ENCODE results near the gene KIF3A. TPM values are rescaled to one million over a fixed set of nuclear protein-coding genes. Genes with fewer than 3 reads are reported as not detected.
A peak's percentile ranks its signal among the peaks of the same experiment; 100 is the strongest.

KIF3A gene
- total RNA-seq, 1 experiment from 2014 or later = 18.9 TPM

DNA sequence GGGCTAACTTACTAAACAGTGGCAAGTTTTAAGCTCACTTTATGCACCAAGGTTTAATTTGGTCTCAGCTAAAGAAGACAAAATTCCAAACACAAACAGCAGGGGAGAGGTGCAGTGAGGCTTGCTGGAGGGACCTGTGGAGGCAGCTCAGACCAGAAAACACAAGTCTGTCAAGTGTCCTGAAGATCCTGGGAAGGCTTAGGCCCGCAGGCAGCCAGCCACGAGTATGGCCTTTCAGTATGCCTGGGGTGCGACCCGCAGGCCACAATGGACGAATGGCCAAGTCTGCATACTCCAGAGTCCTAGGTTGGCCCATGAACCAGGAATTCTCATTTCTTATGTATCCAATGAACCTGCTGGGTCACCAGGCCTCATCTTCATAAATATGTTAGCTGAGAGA lies 19.2 kb upstream of the KIF3A start:
- H3K27ac Mint-ChIP-seq (ENCODE audit: unreplicated experiment) = no peak overlapping the region
- DNase-seq = no peak
- peaks cover 7% of the 10 kb centered on the region for H3K36me3 Mint-ChIP-seq (ENCODE audit: insufficient read depth, unreplicated experiment)
- no peaks in the 10 kb centered on the region for H3K4me1 Mint-ChIP-seq (ENCODE audit: low read depth, unreplicated experiment)
- CTCF ChIA-PET = interaction anchor here (1.2 kb wide), 1 partner anchor 9 kb away, joined by 3 read pairs; no protein-coding TSS in a partner anchor
- TF ChIP-seq, protein P1, sequence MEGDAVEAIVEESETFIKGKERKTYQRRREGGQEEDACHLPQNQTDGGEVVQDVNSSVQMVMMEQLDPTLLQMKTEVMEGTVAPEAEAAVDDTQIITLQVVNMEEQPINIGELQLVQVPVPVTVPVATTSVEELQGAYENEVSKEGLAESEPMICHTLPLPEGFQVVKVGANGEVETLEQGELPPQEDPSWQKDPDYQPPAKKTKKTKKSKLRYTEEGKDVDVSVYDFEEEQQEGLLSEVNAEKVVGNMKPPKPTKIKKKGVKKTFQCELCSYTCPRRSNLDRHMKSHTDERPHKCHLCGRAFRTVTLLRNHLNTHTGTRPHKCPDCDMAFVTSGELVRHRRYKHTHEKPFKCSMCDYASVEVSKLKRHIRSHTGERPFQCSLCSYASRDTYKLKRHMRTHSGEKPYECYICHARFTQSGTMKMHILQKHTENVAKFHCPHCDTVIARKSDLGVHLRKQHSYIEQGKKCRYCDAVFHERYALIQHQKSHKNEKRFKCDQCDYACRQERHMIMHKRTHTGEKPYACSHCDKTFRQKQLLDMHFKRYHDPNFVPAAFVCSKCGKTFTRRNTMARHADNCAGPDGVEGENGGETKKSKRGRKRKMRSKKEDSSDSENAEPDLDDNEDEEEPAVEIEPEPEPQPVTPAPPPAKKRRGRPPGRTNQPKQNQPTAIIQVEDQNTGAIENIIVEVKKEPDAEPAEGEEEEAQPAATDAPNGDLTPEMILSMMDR (IDR thresholded peaks at IDR 0.05; ENCODE audit: unreplicated experiment) = no peak
- no peaks in the 10 kb centered on the region for H3K9me3 Mint-ChIP-seq (ENCODE audit: low read depth, unreplicated experiment)
- no TSS peak for BruUV-seq (replicated peaks)
- no peak overlapping the region for H3K4me3 Mint-ChIP-seq (ENCODE audit: low read depth, unreplicated experiment)
- intact Hi-C loops (cut with micrococcal nuclease; ENCODE audit: unreplicated experiment) = no loop called here
- no peaks in the 10 kb centered on the region for H3K27me3 Mint-ChIP-seq (ENCODE audit: unreplicated experiment)

DNA sequence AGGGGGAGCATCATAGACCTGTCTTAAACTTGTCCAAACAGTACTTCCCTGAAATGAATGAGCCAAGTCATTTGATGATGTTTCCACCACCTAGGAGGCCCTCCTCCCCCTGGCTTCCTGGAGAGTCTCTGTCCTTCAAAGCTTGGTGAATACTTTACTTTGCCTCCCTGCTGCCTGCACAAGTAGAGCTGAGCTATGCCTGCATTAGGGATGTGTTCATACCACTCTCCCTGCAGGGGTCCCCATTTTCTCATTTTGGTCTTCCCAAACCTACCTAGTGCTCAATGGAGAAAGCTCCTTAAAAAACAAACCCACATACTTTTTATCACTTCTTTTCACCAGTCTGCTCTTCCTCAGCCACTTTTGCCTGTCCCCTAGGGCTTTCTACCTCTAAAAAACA lies 17.6 kb upstream of the KIF3A start:
- Mint-ChIP-seq H3K36me3 (ENCODE audit: insufficient read depth, unreplicated experiment) (peaks cover 5% of the 10 kb centered on the region), H3K4me3 (ENCODE audit: low read depth, unreplicated experiment) (no peak overlapping the region), H3K9me3 (ENCODE audit: low read depth, unreplicated experiment) (no peaks in the 10 kb centered on the region), H3K27ac (ENCODE audit: unreplicated experiment) (no peak overlapping the region), H3K27me3 (ENCODE audit: unreplicated experiment) (no peaks in the 10 kb centered on the region), H3K4me1 (ENCODE audit: low read depth, unreplicated experiment) (no peaks in the 10 kb centered on the region)
- intact Hi-C loops (cut with micrococcal nuclease; ENCODE audit: unreplicated experiment) = loop anchor here (1.0 kb wide), 1 partner anchor 65 kb away; no protein-coding TSS in a partner anchor
- TF ChIP-seq, protein P1 (IDR thresholded peaks at IDR 0.05; ENCODE audit: unreplicated experiment) = no peak
- DNase-seq = peak; percentile 31
- BruUV-seq (replicated peaks) = no TSS peak
- CTCF ChIA-PET = interaction anchor here (1.0 to 3.0 kb wide), 4 partner anchors 16 to 128 kb away, joined by 3 to 52 read pairs (median 6); no protein-coding TSS in a partner anchor

DNA sequence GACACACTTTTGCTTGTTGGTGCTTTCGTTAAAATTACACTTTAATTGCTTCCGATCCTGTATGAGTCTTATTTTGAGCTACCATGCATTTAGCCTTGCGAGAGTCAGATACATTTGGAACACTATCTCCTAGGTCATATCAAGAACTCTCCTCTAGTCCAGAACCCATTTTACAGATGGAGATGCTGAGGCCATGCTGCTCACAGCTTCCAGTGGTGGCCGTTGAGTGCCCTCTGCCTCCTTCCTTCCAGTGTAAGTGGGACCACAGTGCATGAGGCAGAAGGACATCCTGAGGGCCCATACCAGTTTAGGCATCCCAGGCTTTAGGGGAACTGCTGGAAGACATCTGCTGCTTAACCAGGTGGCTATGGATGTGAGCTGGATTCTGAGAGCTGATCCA lies 16.8 kb upstream of the KIF3A start:
- CTCF ChIA-PET = interaction anchor here (0.8 to 3.0 kb wide), 3 partner anchors 16 to 65 kb away, joined by 3 to 52 read pairs (median 3); partner anchors contain the start of gene KIF3A
- Mint-ChIP-seq H3K4me3 (ENCODE audit: low read depth, unreplicated experiment) (no peak overlapping the region), H3K36me3 (ENCODE audit: insufficient read depth, unreplicated experiment) (peaks cover 5% of the 10 kb centered on the region), H3K27ac (ENCODE audit: unreplicated experiment) (no peak overlapping the region), H3K4me1 (ENCODE audit: low read depth, unreplicated experiment) (no peaks in the 10 kb centered on the region), H3K9me3 (ENCODE audit: low read depth, unreplicated experiment) (no peaks in the 10 kb centered on the region), H3K27me3 (ENCODE audit: unreplicated experiment) (no peaks in the 10 kb centered on the region)
- intact Hi-C loops (cut with micrococcal nuclease; ENCODE audit: unreplicated experiment) = no loop called here
- TF ChIP-seq, protein P1 (IDR thresholded peaks at IDR 0.05; ENCODE audit: unreplicated experiment) = no peak
- BruUV-seq (replicated peaks) = no TSS peak
- no peak for DNase-seq

- TF ChIP-seq, protein P1 (IDR thresholded peaks at IDR 0.05; ENCODE audit: unreplicated experiment) = no peak
- no peak overlapping the region for H3K27ac Mint-ChIP-seq (ENCODE audit: unreplicated experiment)
- H3K4me1 Mint-ChIP-seq (ENCODE audit: low read depth, unreplicated experiment) = no peaks in the 10 kb centered on the region
- H3K9me3 Mint-ChIP-seq (ENCODE audit: low read depth, unreplicated experiment) = no peaks in the 10 kb centered on the region
- H3K36me3 Mint-ChIP-seq (ENCODE audit: insufficient read depth, unreplicated experiment) = peaks cover 5% of the 10 kb centered on the region
- no peak overlapping the region for H3K4me3 Mint-ChIP-seq (ENCODE audit: low read depth, unreplicated experiment)
- CTCF ChIA-PET = interaction anchor here (0.6 to 3.0 kb wide), 5 partner anchors 16 to 487 kb away, joined by 3 to 52 read pairs (median 3); partner anchors contain the start of gene KIF3A
- DNase-seq = peak; percentile 30
- no peaks in the 10 kb centered on the region for H3K27me3 Mint-ChIP-seq (ENCODE audit: unreplicated experiment)
- BruUV-seq (replicated peaks) = no TSS peak
- intact Hi-C loops (cut with micrococcal nuclease; ENCODE audit: unreplicated experiment) = no loop called here
These were observed 16.0 kb upstream of the KIF3A start for GRCh38 chr5:132753135-132753987.
